Activated naive CD4-positive, alpha-beta T cell treated with Interleukin-2 at 50 U/mL for 16 hours (primary cell): ENCODE results near the gene AAMDC.
"Not testable (repeated sequence)": the region's sequence is repeated elsewhere in the genome, so short reads cannot be mapped to it uniquely, and the experiment has no call there.

Source experiments
- DNase-seq: peaks from one replicate; pipeline ENCODE4 v3.0.0-alpha.2; 2020

The AAMDC gene

GRCh38 chr11:77822126-77822525 is 1.2 kb downstream of the AAMDC start:
- not testable (repeated sequence) for DNase-seq

DNA sequence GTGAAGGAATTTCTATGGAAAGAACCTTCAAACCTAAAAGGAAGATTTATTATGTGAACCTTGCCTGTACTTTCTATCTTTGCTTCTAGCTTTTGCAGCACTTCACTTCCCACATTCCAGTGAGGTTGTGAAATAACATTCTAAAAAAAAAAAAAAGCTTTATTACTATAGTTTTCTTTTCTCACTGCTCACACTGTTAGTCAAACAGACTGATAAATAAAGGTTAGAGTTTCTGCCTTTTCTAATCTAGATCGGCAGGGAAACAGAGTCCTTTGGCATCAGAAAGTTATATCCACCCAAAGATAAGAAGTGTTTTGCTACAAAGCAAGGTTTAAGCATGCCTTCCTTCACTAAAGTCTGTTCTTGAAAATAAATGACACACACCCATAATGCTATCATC is 2.8 kb downstream of the AAMDC start:
- no peak for DNase-seq

- DNase-seq = no peak
These were observed 8.0 kb downstream of the AAMDC start for GRCh38 chr11:77828926-77829325.

- DNase-seq = no peak
These were observed 12.4 kb downstream of the AAMDC start for GRCh38 chr11:77833302-77833701.

DNA sequence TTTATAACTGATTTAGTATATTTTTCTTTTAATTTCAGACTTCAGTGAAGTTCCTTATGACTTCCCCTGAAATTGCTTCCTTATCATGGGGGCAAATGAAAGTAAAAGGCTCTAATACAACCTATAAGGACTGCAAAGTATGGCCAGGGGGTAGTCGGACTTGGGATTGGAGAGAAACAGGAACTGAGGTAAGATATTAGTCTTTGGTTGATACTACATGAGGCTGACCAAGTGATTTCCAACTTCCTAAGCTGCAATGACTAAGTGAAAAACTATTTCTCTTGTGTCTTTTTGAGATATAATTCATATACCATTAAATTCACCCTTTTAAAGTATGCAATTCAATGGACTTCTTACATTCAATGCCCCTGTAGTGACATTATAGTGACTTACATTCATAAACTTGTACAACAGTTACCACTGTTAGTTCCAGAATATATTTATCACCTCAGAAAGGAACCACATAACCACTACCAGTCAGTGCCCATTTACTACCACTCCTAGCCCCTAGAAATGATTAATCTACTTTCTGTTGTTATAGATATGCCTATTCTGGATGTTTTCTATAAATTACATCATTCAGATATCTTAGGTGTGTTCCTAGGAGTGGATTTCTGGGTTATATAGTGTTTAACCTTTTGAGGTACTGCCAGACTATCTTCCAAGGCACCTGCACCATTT is 21.6 kb downstream of the AAMDC start:
- no peak for DNase-seq

DNA sequence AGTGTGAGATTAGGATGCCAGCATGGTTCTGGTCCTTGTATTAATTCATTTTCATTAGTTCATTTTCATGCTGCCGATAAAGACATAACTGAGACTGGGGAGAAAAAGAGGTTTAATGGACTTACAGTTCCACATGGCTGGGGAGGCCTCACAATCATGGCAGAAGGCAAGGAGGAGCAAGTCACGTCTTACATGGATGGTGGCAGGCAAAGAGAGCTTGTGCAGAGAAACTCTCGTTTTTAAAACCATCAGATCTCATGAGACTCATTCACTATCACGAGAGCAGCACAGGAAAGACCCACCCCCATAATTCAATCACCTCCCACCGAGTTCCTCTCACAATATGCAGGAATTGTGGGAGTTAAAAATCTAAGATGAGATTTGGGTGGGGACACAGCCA is 22.8 kb downstream of the AAMDC start:
- DNase-seq = not testable (repeated sequence)

DNA sequence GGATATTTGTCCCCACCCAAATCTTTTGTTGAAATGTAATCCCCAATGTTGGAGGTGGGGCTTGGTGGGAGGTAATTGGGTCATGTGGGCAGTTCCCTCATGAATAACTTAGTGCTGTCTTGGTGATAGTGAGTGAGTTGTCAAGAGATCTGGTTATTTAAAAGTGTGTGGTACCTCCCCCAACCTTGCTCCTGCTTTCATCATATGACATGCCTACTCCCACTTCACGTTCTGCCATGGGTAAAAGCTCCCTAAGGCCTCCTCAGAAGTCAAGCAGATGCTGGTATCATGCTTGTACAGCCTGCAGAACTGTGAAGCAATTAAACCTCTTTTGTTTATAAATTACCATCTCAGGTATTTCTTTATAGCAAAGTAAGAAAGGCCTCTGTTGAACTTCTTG is 30.6 kb downstream of the AAMDC start:
- no peak for DNase-seq

GRCh38 chr11:77854838-77855237 is 33.9 kb downstream of the AAMDC start:
- no peak for DNase-seq

- DNase-seq = not testable (repeated sequence)
These were observed 37.0 kb downstream of the AAMDC start for GRCh38 chr11:77857906-77858457.

GRCh38 chr11:77861444-77861843 is 40.5 kb downstream of the AAMDC start:
- not testable (repeated sequence) for DNase-seq

DNA sequence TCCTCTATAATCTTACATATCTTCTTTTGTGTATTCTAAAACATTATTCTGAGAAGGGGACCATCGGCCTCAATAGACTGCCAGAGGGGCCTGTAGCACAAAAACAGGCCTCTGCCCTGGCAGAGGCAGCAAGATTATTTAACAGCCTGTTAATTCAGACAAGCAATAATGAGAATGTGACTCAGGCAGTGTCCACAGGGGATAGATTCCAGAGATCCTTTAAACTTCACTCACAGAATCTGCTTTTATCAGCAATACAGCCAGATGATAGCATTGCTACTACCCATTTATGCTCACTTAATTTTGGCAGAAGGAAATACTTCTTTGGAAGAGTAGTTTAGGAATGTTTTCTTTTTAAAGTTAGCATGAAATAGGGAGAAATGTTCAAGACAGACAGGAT is 44.9 kb downstream of the AAMDC start:
- DNase-seq = no peak

- DNase-seq = no peak
These were observed 45.4 kb downstream of the AAMDC start for GRCh38 chr11:77866336-77866735.

- no peak for DNase-seq
These were observed 47.8 kb downstream of the AAMDC start for GRCh38 chr11:77868744-77869143.

- no peak for DNase-seq
These were observed 50.9 kb downstream of the AAMDC start for GRCh38 chr11:77871855-77872254.

DNA sequence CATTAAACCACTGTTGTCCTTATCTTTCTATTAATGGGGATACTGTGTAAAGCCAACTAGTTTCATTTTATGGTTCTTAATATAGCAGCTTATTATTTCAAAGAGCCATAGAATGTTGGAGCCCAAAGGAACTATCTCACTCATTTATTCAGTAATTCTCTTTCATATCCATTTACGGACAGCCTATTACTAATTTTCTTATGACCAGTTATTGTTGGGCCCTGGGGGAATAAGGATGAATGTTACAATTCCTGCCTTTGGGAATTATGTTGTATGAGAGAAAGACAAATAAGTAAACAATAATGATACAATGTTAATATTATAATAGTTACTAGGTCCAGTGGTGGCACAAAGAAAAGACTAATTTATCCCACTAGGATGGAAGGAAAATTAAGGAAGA is 52.4 kb downstream of the AAMDC start:
- DNase-seq = no peak

- no peak for DNase-seq
These were observed 53.3 kb downstream of the AAMDC start for GRCh38 chr11:77874206-77874605.

DNA sequence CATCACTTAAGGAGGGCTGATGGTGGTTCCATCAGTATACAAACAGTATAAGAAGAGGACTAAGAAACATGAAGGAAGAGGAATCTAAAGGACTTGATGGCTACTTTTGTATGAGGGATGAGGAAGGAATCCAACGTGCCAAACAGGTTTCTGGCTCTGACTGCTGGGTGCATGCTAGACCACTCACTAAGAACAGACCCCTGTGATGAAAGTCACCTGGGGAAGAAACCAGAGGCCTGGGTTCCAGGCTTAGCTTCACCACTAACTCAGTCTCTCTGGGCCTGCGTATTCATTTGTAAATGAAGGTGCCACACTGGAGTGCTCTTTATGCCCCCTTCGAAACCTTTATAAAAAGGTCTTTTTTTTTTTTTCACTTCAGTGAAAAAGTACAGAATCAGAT is 55.1 kb downstream of the AAMDC start:
- DNase-seq = no peak

- DNase-seq = not testable (repeated sequence)
These were observed 57.3 kb downstream of the AAMDC start for GRCh38 chr11:77878247-77878646.

- DNase-seq = no peak
These were observed 58.3 kb downstream of the AAMDC start for GRCh38 chr11:77879218-77879617.

DNA sequence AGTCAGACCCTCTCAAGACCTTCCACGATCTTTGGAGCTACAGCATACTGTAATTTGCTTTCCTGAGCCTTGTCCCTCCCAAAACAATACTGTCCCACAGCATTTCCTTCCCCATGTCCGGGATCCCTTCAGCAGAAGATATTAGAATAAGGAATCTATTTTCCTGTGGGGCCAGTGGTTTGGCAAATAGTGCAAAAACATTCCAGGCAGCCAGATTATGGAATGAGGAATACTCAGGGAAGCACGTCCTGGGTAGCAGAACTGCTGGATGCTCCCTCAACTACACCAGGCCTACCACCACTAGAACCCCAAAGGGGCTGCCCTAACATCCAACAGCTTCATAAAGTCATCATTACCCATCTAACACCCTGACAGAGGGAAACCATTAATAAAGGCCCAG is 61.5 kb downstream of the AAMDC start:
- DNase-seq = no peak

GRCh38 chr11:77883775-77884174 is 62.8 kb downstream of the AAMDC start:
- DNase-seq = no peak

DNA sequence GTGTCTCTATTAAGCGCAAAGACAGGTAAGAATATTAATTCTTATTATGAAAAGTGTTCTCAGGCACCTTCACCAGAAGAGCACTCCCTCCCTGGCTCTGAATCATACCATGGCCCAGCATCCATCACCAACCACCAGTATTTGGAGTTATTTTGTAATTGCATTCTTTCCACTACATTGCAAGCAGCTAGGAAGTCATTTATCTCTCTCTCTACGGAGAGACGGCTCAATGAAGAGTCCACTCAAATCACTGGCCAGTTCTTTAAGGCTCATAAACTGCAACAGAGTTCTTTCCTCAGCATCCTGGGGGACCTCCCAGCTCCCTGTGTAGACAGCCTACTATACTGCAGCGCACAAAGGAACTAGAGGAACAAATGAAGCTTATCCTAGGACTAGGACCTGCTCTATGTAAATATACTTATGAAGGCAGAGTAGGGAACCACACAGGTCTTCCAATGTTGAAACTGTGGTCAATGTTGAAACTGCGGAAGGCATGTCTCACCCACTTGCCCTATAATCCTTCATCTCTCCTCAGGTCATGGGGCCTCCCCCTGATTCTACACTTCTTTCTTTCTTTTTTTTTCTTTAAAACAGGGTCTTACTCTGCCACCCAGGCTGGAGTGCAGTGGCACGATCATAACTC is 63.4 kb downstream of the AAMDC start:
- DNase-seq = no peak

GRCh38 chr11:77884829-77885190 is 63.9 kb downstream of the AAMDC start:
- DNase-seq = no peak

DNA sequence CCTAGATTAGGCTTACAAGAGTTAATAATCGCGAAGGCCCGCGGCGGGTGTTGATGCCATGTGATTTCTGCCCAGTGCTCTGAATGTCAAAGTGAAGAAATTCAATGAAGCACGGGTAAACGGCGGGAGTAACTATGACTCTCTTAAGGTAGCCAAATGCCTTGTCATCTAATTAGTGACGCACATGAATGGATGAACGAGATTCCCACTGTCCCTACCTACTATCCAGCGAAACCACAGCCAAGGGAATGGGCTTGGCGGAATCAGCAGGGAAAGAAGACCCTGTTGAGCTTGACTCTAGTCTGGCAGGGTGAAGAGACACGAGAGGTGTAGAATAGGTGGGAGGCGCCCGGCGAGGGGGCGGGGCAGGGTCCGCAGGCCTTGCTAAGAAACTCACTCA is 65.5 kb downstream of the AAMDC start:
- no peak for DNase-seq

- not testable (repeated sequence) for DNase-seq
These were observed 68.1 kb downstream of the AAMDC start for GRCh38 chr11:77889045-77889444.
